CD14-positive monocyte (primary cell): ENCODE measurements around the gene FUT4. TPM values are rescaled to one million over a fixed set of nuclear protein-coding genes. Genes with fewer than 3 reads are reported as not detected.

Source experiments
- DNase-seq, 3 donors: peaks; one replicate each; pipeline ENCODE4 v3.0.0-alpha.2; 2011 to 2022
- H2AFZ ChIP-seq: 2 replicates; pipeline ENCODE4 v1.6.0; 2012; ENCODE audit warnings: mild to moderate bottlenecking, low read depth, low read length, inconsistent platforms; ENCODE audit not compliant: insufficient read depth, poor library complexity, severe bottlenecking
- H3K27ac ChIP-seq, 2 donors: 1 replicate in 1 of 2; 2 replicates in 1 of 2; pipeline ENCODE4 v1.5.1; 2012 to 2013; ENCODE audit warnings: low read length in 2 of 2, control low read depth in 1 of 2, inconsistent platforms in 1 of 2, low read depth in 1 of 2, mild to moderate bottlenecking in 1 of 2
- H3K27me3 ChIP-seq, 2 donors: one replicate each; pipeline versions ENCODE4 v1.6.0 to v1.6.1; 2011 to 2013; ENCODE audit warnings: low read length in 2 of 2; ENCODE audit not compliant: control insufficient read depth in 2 of 2, insufficient read depth in 2 of 2
- H3K36me3 ChIP-seq, 2 donors: replicated peaks in 1 of 2; 1 replicate in 1 of 2; 2 replicates in 1 of 2; pipeline versions ENCODE4 v1.5.1 to v1.6.1; 2012 to 2013; ENCODE audit warnings: low read length in 2 of 2, control low read depth in 1 of 2, inconsistent platforms in 1 of 2, mild to moderate bottlenecking in 1 of 2; ENCODE audit not compliant: insufficient read depth in 2 of 2, control insufficient read depth in 1 of 2
- H3K4me1 ChIP-seq, 2 donors: 1 replicate in 1 of 2; 2 replicates in 1 of 2; pipeline versions ENCODE4 v1.5.1 to v1.6.1; 2012 to 2013; ENCODE audit warnings: low read length in 2 of 2, control low read depth in 1 of 2, inconsistent platforms in 1 of 2, mild to moderate bottlenecking in 1 of 2, moderate library complexity in 1 of 2; ENCODE audit not compliant: insufficient read depth in 2 of 2, control insufficient read depth in 1 of 2
- H3K4me2 ChIP-seq: replicated peaks from 2 replicates; pipeline ENCODE3; 2012; ENCODE audit warnings: low read length, moderate library complexity, mild to moderate bottlenecking; ENCODE audit not compliant: poor library complexity, severe bottlenecking; ENCODE audit errors: extremely low read depth
- H3K4me3 ChIP-seq, 3 experiments: fragments of 200-600 bp in 1 of 3; sonication (generic) in 1 of 3; replicated peaks in 1 of 3; 1 replicate in 2 of 3; 2 replicates in 1 of 3; pipeline ENCODE4 v1.5.1; 2011 to 2013; ENCODE audit warnings: low read length in 3 of 3, mild to moderate bottlenecking in 3 of 3, control low read depth in 2 of 3, low read depth in 2 of 3, inconsistent platforms in 1 of 3, moderate library complexity in 1 of 3
- H3K79me2 ChIP-seq: 2 replicates; pipeline ENCODE4 v1.6.0; 2012; ENCODE audit warnings: mild to moderate bottlenecking, control low read depth, inconsistent platforms, low read length, moderate library complexity; ENCODE audit not compliant: insufficient read depth
- H3K9ac ChIP-seq: 2 replicates; pipeline ENCODE4 v1.6.0; 2017; ENCODE audit warnings: low read length, mild to moderate bottlenecking; ENCODE audit not compliant: insufficient read depth, poor library complexity, severe bottlenecking
- H3K9me3 ChIP-seq, 2 donors: replicated peaks in 1 of 2; 1 replicate in 1 of 2; 2 replicates in 1 of 2; pipeline versions ENCODE4 v1.5.1 to v1.6.1; 2012 to 2013; ENCODE audit warnings: low read length in 2 of 2, control low read depth in 1 of 2; ENCODE audit not compliant: control insufficient read depth in 1 of 2, insufficient read depth in 1 of 2
- H4K20me1 ChIP-seq: 2 replicates; pipeline ENCODE4 v1.6.0; 2012; ENCODE audit warnings: mild to moderate bottlenecking, low read length, control low read depth, moderate library complexity; ENCODE audit not compliant: insufficient read depth
- H3K27ac Mint-ChIP-seq, 7 donors: one replicate each; pipeline ENCODE4 v1.8.0; 2020; ENCODE audit warnings: mild to moderate bottlenecking in 7 of 7, mixed read lengths in 7 of 7, moderate library complexity in 6 of 7, inconsistent platforms in 2 of 7
- H3K27me3 Mint-ChIP-seq, 3 donors: one replicate each; pipeline ENCODE4 v1.8.0; 2021 to 2022; ENCODE audit warnings: low read depth in 3 of 3, mild to moderate bottlenecking in 3 of 3, mixed read lengths in 3 of 3, moderate library complexity in 3 of 3, inconsistent platforms in 1 of 3
- H3K36me3 Mint-ChIP-seq, 2 donors: one replicate each; pipeline ENCODE4 v1.8.0; 2020; ENCODE audit warnings: mixed read lengths in 2 of 2, inconsistent platforms in 1 of 2, mild to moderate bottlenecking in 1 of 2
- H3K4me1 Mint-ChIP-seq: one replicate; pipeline ENCODE4 v1.8.0; 2020; ENCODE audit warnings: mild to moderate bottlenecking, mixed read lengths
- H3K4me3 Mint-ChIP-seq, 2 donors: one replicate each; pipeline ENCODE4 v1.8.0; 2020; ENCODE audit warnings: mild to moderate bottlenecking in 2 of 2, mixed read lengths in 2 of 2, moderate library complexity in 1 of 2
- H3K9me3 Mint-ChIP-seq, 7 donors: one replicate each; pipeline ENCODE4 v1.8.0; 2020 to 2022; ENCODE audit warnings: mixed read lengths in 7 of 7, mild to moderate bottlenecking in 6 of 7, moderate library complexity in 6 of 7, inconsistent platforms in 2 of 7
- WGBS: methylation state at CpG from one replicate; pipeline ENCODE4 v1.1.5; 2013; ENCODE audit warnings: missing lambda C conversion rate; ENCODE audit not compliant: insufficient coverage; 5-methylcytosine and 5-hydroxymethylcytosine counted together
- intact Hi-C, 2 donors: fragments of 100-400 bp; cut with micrococcal nuclease; formaldehyde crosslinking; loops; one replicate each; pipeline versions ENCODE4 v1.15.0 to v1.15.1; 2023
- polyA plus RNA-seq, 3 donors: library from polyadenylated mRNA; depleted of rRNA in 1 of 3; unstranded in 2 of 3; stranded (reverse) in 1 of 3; fragments of 300-500 nt in 2 of 3; fragments of >200 nt in 1 of 3; fragmentation: Illumina TruSeq in 2 of 3; gene quantifications; 1 replicate in 2 of 3; 2 replicates in 1 of 3; pipeline ENCODE4 v1.2.3, GENCODE V29; 2012 to 2021
- TF ChIP-seq, protein P1 (sequence below): fragments of 200-600 bp; IDR thresholded peaks from one replicate; pipeline ENCODE4 v1.8.0; 2022; ENCODE audit warnings: antibody characterized with exemption, mild to moderate bottlenecking

Gene FUT4
- polyA plus RNA-seq, 3 donors = 5.4 to 19.9 (median 6.5) TPM

DNA sequence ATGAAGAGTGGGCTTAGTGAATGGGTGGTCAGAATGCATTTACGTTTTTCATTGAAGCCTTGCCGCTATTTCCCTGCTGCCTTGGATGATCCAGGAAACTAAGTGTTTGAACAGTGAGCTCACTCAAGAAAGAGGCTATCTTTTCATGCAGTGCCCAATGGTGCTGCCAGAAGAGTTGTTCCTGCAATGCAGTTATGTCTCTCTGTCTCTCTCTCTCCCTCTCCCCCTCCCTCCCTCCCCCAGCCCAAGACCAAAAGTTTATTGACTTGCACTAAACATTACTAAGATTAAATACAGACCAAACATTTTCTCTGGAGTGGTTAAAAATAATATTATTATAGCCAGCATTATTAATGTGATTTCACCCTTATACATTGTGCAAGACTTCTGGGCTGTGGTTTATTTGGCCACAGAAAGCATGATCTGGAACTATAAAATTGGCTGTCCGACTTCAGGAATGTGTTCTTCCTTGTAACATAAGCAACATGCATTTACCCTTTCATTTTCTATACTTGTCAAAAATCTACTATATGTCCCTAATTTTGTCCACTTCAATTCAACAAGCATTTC lies 6.6 kb upstream of the FUT4 start:
- Histone ChIP-seq H3K79me2 (peaks cover 58% of the 10 kb centered on the region), H3K27ac (no peak overlapping the region), H2AFZ (no peak overlapping the region), H3K4me2 (peak overlapping the region; percentile 18), H3K27me3 (no peaks in the 10 kb centered on the region), H3K4me3 (peak overlapping the region in 1 of 3 experiments; percentile 30), H3K9me3 (no peaks in the 10 kb centered on the region), H3K9ac (no peak overlapping the region), H3K4me1 (peaks cover 33 to 38% of the 10 kb centered on the region in 2 donors), H3K36me3 (no peaks in the 10 kb centered on the region), H4K20me1 (no peaks in the 10 kb centered on the region)
- peak overlapping the region in 1 of 2 donors; percentile 63 for H3K4me3 Mint-ChIP-seq
- H3K4me1 Mint-ChIP-seq = peaks cover 49% of the 10 kb centered on the region
- H3K36me3 Mint-ChIP-seq = no peaks in the 10 kb centered on the region
- no peaks in the 10 kb centered on the region for H3K27me3 Mint-ChIP-seq
- TF ChIP-seq, protein P1, sequence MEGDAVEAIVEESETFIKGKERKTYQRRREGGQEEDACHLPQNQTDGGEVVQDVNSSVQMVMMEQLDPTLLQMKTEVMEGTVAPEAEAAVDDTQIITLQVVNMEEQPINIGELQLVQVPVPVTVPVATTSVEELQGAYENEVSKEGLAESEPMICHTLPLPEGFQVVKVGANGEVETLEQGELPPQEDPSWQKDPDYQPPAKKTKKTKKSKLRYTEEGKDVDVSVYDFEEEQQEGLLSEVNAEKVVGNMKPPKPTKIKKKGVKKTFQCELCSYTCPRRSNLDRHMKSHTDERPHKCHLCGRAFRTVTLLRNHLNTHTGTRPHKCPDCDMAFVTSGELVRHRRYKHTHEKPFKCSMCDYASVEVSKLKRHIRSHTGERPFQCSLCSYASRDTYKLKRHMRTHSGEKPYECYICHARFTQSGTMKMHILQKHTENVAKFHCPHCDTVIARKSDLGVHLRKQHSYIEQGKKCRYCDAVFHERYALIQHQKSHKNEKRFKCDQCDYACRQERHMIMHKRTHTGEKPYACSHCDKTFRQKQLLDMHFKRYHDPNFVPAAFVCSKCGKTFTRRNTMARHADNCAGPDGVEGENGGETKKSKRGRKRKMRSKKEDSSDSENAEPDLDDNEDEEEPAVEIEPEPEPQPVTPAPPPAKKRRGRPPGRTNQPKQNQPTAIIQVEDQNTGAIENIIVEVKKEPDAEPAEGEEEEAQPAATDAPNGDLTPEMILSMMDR = no peak
- no peaks in the 10 kb centered on the region for H3K9me3 Mint-ChIP-seq
- no peak for DNase-seq
- H3K27ac Mint-ChIP-seq = no peak overlapping the region
- intact Hi-C loops = no loop called here
- no CpG with 5 or more reads among the region's 3 CpGs for WGBS

DNA sequence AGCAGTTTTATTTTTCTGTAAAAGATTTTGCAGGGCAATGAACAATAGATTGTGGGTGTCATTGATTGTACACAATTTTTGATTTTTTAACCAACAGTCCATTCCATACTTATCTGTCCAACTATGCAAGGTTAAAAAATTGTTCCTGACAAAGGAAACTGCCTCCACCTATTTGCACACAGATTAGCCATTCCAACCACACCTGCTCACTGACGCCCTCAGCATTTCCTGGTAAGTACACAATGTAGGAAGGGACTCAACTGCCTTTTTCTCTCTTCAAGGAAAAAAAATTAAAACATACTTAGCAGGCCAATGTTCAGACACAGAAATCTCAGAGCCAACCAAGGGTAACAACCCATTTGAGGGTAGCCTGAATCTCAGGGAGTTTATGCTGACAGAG lies 4.3 kb upstream of the FUT4 start:
- H4K20me1 ChIP-seq = no peaks in the 10 kb centered on the region
- no peaks in the 10 kb centered on the region for H3K9me3 ChIP-seq
- H3K36me3 ChIP-seq = no peaks in the 10 kb centered on the region
- no peak overlapping the region for H2AFZ ChIP-seq
- H3K27me3 ChIP-seq = no peaks in the 10 kb centered on the region
- peaks cover 32 to 40% of the 10 kb centered on the region in 2 donors for H3K4me1 ChIP-seq
- H3K27ac Mint-ChIP-seq = no peak overlapping the region
- TF ChIP-seq, protein P1 = no peak
- 43% methylated on average over 1 of the region's 1 CpG for WGBS
- H3K27me3 Mint-ChIP-seq = no peaks in the 10 kb centered on the region
- H3K4me2 ChIP-seq = no peak overlapping the region
- no peak for DNase-seq
- no peak overlapping the region for H3K4me3 Mint-ChIP-seq
- intact Hi-C loops = no loop called here
- peaks cover 45% of the 10 kb centered on the region for H3K4me1 Mint-ChIP-seq
- H3K27ac ChIP-seq = no peak overlapping the region
- no peaks in the 10 kb centered on the region for H3K9me3 Mint-ChIP-seq
- H3K9ac ChIP-seq = no peak overlapping the region
- no peak overlapping the region for H3K4me3 ChIP-seq
- H3K79me2 ChIP-seq = peaks cover 78% of the 10 kb centered on the region
- H3K36me3 Mint-ChIP-seq = no peaks in the 10 kb centered on the region
